ENCODE measurements around the gene TMPRSS5. TPM values are rescaled to one million over a fixed set of nuclear protein-coding genes. Genes with fewer than 3 reads are reported as not detected.

Gene TMPRSS5
- total RNA-seq, 1 experiment from 2014 or later: 0.49 TPM

DNA sequence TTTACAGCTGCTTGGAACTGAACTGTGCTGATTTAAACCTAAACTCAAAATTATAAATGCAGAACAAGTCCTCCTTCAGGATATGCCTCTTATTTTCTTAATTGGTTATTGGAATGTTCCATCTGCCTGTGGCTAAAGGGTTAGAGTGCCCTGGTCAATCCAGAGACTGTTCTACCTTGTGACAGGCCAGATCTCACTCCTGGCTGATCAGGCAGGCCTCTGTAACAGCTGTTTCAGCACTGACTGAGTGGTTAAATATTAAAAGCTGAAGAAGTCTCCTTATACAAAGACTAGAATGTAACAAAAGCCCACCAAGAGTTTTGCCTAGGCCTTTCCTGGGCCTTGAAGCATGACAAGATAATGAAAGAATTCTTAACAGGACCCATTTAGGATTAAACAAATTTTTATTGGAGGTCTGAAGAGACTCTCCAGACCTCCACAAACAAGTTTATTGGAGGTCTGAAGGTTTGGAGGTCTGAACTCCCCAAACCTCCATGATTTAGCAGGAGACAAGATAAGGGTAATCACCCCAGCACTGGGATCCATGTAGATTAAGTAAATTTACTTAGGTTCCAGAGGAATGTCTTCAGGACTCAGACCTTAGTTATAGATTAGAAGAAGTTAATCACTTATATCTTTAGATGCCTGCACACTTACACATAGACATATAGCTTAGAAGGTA is 35.8 kb downstream of the TMPRSS5 start:
- no peak overlapping the region for H3K27ac Mint-ChIP-seq (ENCODE audit: low read depth, unreplicated experiment)
- no peak overlapping the region for H3K4me3 Mint-ChIP-seq (ENCODE audit: unreplicated experiment)
- TF ChIP-seq, protein P1, sequence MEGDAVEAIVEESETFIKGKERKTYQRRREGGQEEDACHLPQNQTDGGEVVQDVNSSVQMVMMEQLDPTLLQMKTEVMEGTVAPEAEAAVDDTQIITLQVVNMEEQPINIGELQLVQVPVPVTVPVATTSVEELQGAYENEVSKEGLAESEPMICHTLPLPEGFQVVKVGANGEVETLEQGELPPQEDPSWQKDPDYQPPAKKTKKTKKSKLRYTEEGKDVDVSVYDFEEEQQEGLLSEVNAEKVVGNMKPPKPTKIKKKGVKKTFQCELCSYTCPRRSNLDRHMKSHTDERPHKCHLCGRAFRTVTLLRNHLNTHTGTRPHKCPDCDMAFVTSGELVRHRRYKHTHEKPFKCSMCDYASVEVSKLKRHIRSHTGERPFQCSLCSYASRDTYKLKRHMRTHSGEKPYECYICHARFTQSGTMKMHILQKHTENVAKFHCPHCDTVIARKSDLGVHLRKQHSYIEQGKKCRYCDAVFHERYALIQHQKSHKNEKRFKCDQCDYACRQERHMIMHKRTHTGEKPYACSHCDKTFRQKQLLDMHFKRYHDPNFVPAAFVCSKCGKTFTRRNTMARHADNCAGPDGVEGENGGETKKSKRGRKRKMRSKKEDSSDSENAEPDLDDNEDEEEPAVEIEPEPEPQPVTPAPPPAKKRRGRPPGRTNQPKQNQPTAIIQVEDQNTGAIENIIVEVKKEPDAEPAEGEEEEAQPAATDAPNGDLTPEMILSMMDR (IDR thresholded peaks at IDR 0.05; ENCODE audit: unreplicated experiment): no peak
- CTCF ChIA-PET: no interaction called here
- no peak for DNase-seq (ENCODE audit: unreplicated experiment)
- peaks cover 11% of the 10 kb centered on the region for H3K4me1 Mint-ChIP-seq (ENCODE audit: insufficient read depth, unreplicated experiment)
- H3K36me3 Mint-ChIP-seq (ENCODE audit: insufficient read depth, unreplicated experiment): no peaks in the 10 kb centered on the region
- POLR2A ChIA-PET: no interaction called here
- H3K9me3 Mint-ChIP-seq (ENCODE audit: unreplicated experiment): peaks cover 19% of the 10 kb centered on the region
- H3K27me3 Mint-ChIP-seq (ENCODE audit: insufficient read depth, unreplicated experiment): no peaks in the 10 kb centered on the region
- intact Hi-C loops (cut with micrococcal nuclease): no loop called here
- no TSS peak for BruUV-seq (replicated peaks)

DNA sequence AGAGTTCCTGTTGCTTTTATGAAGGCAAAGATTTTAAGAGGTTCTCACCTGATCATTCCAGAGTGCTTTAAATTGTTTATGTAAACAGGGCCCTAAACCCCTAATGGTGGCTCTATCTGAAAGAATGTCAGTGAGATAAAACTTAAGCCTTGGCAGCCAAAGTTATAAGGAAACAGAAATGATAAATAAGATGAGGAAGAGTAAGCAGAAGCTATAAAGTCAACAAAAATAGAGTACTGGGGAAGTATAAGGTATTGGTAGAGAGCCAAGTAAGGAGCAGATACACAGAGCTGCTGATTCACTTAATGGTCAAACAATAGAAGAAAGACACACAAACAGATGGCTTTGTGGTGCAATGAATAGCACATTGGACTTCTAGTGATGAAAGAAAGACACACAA is 37.9 kb downstream of the TMPRSS5 start:
- H3K27me3 Mint-ChIP-seq (ENCODE audit: insufficient read depth, unreplicated experiment): no peaks in the 10 kb centered on the region

DNA sequence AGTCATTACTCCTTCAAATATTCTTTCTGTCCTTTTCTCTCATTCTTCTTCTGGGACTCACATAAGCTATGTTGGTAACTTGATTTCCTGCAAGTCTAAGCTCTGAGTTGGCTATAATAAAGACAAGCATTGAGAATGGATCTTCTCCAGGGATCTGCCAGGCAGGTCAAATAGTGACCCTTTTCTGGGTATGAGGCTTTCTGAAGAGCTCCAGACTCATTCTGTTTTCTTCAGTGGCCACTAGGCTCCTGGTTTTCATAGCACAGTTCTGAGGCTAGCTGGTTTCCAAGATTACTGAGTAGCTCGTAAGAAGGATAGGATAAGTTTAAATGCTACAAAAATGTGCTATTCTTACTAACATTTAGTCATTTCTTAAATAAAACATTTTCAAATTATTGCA is 38.3 kb downstream of the TMPRSS5 start:
- TF ChIP-seq, protein P1 (IDR thresholded peaks at IDR 0.05; ENCODE audit: unreplicated experiment): no peak
- POLR2A ChIA-PET: no interaction called here
- Mint-ChIP-seq H3K27ac (ENCODE audit: low read depth, unreplicated experiment) (no peak overlapping the region), H3K4me1 (ENCODE audit: insufficient read depth, unreplicated experiment) (peaks cover 12% of the 10 kb centered on the region), H3K27me3 (ENCODE audit: insufficient read depth, unreplicated experiment) (no peaks in the 10 kb centered on the region), H3K9me3 (ENCODE audit: unreplicated experiment) (peaks cover 19% of the 10 kb centered on the region), H3K4me3 (ENCODE audit: unreplicated experiment) (no peak overlapping the region), H3K36me3 (ENCODE audit: insufficient read depth, unreplicated experiment) (no peaks in the 10 kb centered on the region)
- CTCF ChIA-PET: no interaction called here
- no peak for DNase-seq (ENCODE audit: unreplicated experiment)
- intact Hi-C loops (cut with micrococcal nuclease): no loop called here
- BruUV-seq (replicated peaks): no TSS peak

More for the DNA sequence above, 37.9 kb downstream of the TMPRSS5 start:
- no peak for DNase-seq (ENCODE audit: unreplicated experiment)
- BruUV-seq (replicated peaks): no TSS peak
- Mint-ChIP-seq H3K9me3 (ENCODE audit: unreplicated experiment) (peaks cover 19% of the 10 kb centered on the region), H3K27ac (ENCODE audit: low read depth, unreplicated experiment) (no peak overlapping the region), H3K4me3 (ENCODE audit: unreplicated experiment) (no peak overlapping the region), H3K4me1 (ENCODE audit: insufficient read depth, unreplicated experiment) (peaks cover 12% of the 10 kb centered on the region), H3K36me3 (ENCODE audit: insufficient read depth, unreplicated experiment) (no peaks in the 10 kb centered on the region)
- ChIA-PET CTCF (no interaction called here), POLR2A (no interaction called here)
- intact Hi-C loops (cut with micrococcal nuclease): no loop called here
- TF ChIP-seq, protein P1 (IDR thresholded peaks at IDR 0.05; ENCODE audit: unreplicated experiment): no peak

DNA sequence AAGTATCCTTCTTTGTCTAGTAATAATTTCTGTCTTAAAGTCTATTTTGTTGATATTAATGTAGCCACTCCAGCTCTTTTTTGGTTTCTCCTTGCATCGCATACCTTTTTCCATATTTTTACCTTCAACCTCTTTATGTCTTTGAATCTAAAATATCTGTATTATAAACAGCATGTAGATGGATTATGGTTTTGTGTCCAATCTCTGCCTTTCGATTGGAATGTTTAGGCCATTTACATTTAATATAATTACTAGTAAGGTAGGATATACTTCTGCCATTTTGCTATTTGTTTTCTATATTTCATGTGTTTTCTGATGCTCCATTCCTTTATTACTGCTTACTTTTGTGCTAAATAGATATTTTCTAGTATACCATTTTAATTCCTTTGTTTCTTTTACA is 39.5 kb downstream of the TMPRSS5 start:
- no TSS peak for BruUV-seq (replicated peaks)
- TF ChIP-seq, protein P1 (IDR thresholded peaks at IDR 0.05; ENCODE audit: unreplicated experiment): no peak
- Mint-ChIP-seq H3K27me3 (ENCODE audit: insufficient read depth, unreplicated experiment) (no peaks in the 10 kb centered on the region), H3K4me3 (ENCODE audit: unreplicated experiment) (no peak overlapping the region), H3K4me1 (ENCODE audit: insufficient read depth, unreplicated experiment) (peaks cover 12% of the 10 kb centered on the region), H3K36me3 (ENCODE audit: insufficient read depth, unreplicated experiment) (no peaks in the 10 kb centered on the region), H3K9me3 (ENCODE audit: unreplicated experiment) (peaks cover 19% of the 10 kb centered on the region), H3K27ac (ENCODE audit: low read depth, unreplicated experiment) (no peak overlapping the region)
- CTCF ChIA-PET: no interaction called here
- POLR2A ChIA-PET: no interaction called here
- intact Hi-C loops (cut with micrococcal nuclease): no loop called here
- DNase-seq (ENCODE audit: unreplicated experiment): no peak

Data from MCF 10A (cell line).